Astrocyte (in vitro differentiated cells and primary cell): ENCODE data around the gene CPZ. TPM values are rescaled to one million over a fixed set of nuclear protein-coding genes. Genes with fewer than 3 reads are reported as not detected.

Experiments used
- DNase-seq: peaks from one replicate; pipeline ENCODE4 v3.0.0-alpha.2; 2010; ENCODE audit warnings: low read depth
- FAIRE-seq: peaks from 2 replicates; lab custom pipeline; 2011; peaks lifted over from hg19 to GRCh38; lab: Jason Lieb, UNC
- H2AFZ ChIP-seq: 2 replicates; pipeline ENCODE4 v1.6.0; 2012; ENCODE audit warnings: low read depth, low read length, inconsistent platforms
- H3K27ac ChIP-seq: 2 replicates; pipeline ENCODE4 v1.5.1; 2011; ENCODE audit warnings: low read depth, low read length, inconsistent platforms
- H3K27me3 ChIP-seq: 2 replicates; pipeline ENCODE4 v1.6.0; 2011; ENCODE audit warnings: low read length, inconsistent platforms; ENCODE audit not compliant: insufficient read depth
- H3K36me3 ChIP-seq: 2 replicates; pipeline ENCODE4 v1.5.1; 2011; ENCODE audit warnings: low read length, inconsistent platforms; ENCODE audit not compliant: insufficient read depth
- H3K4me1 ChIP-seq: 2 replicates; pipeline ENCODE4 v1.5.1; 2011; ENCODE audit warnings: low read length, inconsistent platforms; ENCODE audit not compliant: insufficient read depth
- H3K4me2 ChIP-seq: 2 replicates; pipeline ENCODE4 v1.6.0; 2012; ENCODE audit warnings: low read length, inconsistent platforms
- H3K4me3 ChIP-seq: 2 replicates; pipeline ENCODE4 v1.5.1; 2011; ENCODE audit warnings: low read depth, mild to moderate bottlenecking, low read length, inconsistent platforms; ENCODE audit not compliant: insufficient read depth
- H3K79me2 ChIP-seq: 2 replicates; pipeline ENCODE4 v1.6.0; 2012; ENCODE audit warnings: mild to moderate bottlenecking, low read length, inconsistent platforms; ENCODE audit not compliant: insufficient read depth
- H3K9ac ChIP-seq: 2 replicates; pipeline ENCODE4 v1.6.0; 2012; ENCODE audit warnings: mild to moderate bottlenecking, low read length, inconsistent platforms
- H3K9me3 ChIP-seq: 2 replicates; pipeline ENCODE4 v1.5.1; 2012; ENCODE audit warnings: low read depth, mild to moderate bottlenecking, low read length, inconsistent platforms; ENCODE audit not compliant: insufficient read depth
- H4K20me1 ChIP-seq: 2 replicates; pipeline ENCODE4 v1.6.0; 2012; ENCODE audit warnings: low read length, inconsistent platforms; ENCODE audit not compliant: insufficient read depth
- H3K27ac Mint-ChIP-seq: one replicate; pipeline ENCODE4 v1.8.0; 2021; ENCODE audit warnings: mild to moderate bottlenecking, mixed read lengths; ENCODE audit not compliant: unreplicated experiment
- H3K27me3 Mint-ChIP-seq: one replicate; pipeline ENCODE4 v1.8.0; 2021; ENCODE audit warnings: low read depth, mixed read lengths; ENCODE audit not compliant: unreplicated experiment
- H3K36me3 Mint-ChIP-seq: one replicate; pipeline ENCODE4 v1.8.0; 2021; ENCODE audit warnings: low read depth, mixed read lengths; ENCODE audit not compliant: unreplicated experiment
- H3K4me1 Mint-ChIP-seq: one replicate; pipeline ENCODE4 v1.8.0; 2021; ENCODE audit warnings: low read depth, mixed read lengths; ENCODE audit not compliant: unreplicated experiment
- H3K4me3 Mint-ChIP-seq: one replicate; pipeline ENCODE4 v1.8.0; 2021; ENCODE audit warnings: mild to moderate bottlenecking, moderate library complexity, mixed read lengths; ENCODE audit not compliant: unreplicated experiment
- H3K9me3 Mint-ChIP-seq: one replicate; pipeline ENCODE4 v1.8.0; 2021; ENCODE audit warnings: mild to moderate bottlenecking, mixed read lengths; ENCODE audit not compliant: unreplicated experiment
- EZH2 ChIP-seq: IDR thresholded peaks from 2 replicates; pipeline ENCODE4 v1.6.1; 2012; ENCODE audit warnings: mild to moderate bottlenecking, low read length, inconsistent platforms; ENCODE audit not compliant: insufficient read depth
- total RNA-seq: library from RNA; stranded (reverse); gene quantifications from 2 replicates; pipeline ENCODE4 v1.2.1, GENCODE V29; 2021
- TF ChIP-seq, protein P1 (sequence below): IDR thresholded peaks from 2 replicates; pipeline ENCODE4 v1.5.1; 2011; ENCODE audit warnings: low read depth, mild to moderate bottlenecking, inconsistent platforms, low read length, moderate library complexity; ENCODE audit not compliant: insufficient read depth

Gene CPZ
- total RNA-seq, 1 donor from 2014 or later = 6.3 TPM

GRCh38 chr4:8609406-8609805 lies 16.8 kb downstream of the CPZ start:
- DNase-seq (no peak), FAIRE-seq (no peak)
- no peak overlapping the region for H3K4me2 ChIP-seq
- Mint-ChIP-seq H3K27ac (no peak overlapping the region), H3K36me3 (peaks cover 4% of the 10 kb centered on the region), H3K4me1 (no peaks in the 10 kb centered on the region), H3K27me3 (peaks cover 31% of the 10 kb centered on the region), H3K9me3 (no peaks in the 10 kb centered on the region), H3K4me3 (no peak overlapping the region)
- H3K27ac ChIP-seq = no peak overlapping the region
- no peaks in the 10 kb centered on the region for H3K27me3 ChIP-seq
- no peaks in the 10 kb centered on the region for H3K9me3 ChIP-seq
- no peaks in the 10 kb centered on the region for H3K4me1 ChIP-seq
- no peak overlapping the region for H3K4me3 ChIP-seq
- H2AFZ ChIP-seq = no peak overlapping the region
- H3K36me3 ChIP-seq = no peaks in the 10 kb centered on the region
- no peak overlapping the region for H3K9ac ChIP-seq
- no peaks in the 10 kb centered on the region for H3K79me2 ChIP-seq
- no peak for TF ChIP-seq EZH2
- TF ChIP-seq, protein P1, sequence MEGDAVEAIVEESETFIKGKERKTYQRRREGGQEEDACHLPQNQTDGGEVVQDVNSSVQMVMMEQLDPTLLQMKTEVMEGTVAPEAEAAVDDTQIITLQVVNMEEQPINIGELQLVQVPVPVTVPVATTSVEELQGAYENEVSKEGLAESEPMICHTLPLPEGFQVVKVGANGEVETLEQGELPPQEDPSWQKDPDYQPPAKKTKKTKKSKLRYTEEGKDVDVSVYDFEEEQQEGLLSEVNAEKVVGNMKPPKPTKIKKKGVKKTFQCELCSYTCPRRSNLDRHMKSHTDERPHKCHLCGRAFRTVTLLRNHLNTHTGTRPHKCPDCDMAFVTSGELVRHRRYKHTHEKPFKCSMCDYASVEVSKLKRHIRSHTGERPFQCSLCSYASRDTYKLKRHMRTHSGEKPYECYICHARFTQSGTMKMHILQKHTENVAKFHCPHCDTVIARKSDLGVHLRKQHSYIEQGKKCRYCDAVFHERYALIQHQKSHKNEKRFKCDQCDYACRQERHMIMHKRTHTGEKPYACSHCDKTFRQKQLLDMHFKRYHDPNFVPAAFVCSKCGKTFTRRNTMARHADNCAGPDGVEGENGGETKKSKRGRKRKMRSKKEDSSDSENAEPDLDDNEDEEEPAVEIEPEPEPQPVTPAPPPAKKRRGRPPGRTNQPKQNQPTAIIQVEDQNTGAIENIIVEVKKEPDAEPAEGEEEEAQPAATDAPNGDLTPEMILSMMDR = no peak
- peaks cover 8% of the 10 kb centered on the region for H4K20me1 ChIP-seq

DNA sequence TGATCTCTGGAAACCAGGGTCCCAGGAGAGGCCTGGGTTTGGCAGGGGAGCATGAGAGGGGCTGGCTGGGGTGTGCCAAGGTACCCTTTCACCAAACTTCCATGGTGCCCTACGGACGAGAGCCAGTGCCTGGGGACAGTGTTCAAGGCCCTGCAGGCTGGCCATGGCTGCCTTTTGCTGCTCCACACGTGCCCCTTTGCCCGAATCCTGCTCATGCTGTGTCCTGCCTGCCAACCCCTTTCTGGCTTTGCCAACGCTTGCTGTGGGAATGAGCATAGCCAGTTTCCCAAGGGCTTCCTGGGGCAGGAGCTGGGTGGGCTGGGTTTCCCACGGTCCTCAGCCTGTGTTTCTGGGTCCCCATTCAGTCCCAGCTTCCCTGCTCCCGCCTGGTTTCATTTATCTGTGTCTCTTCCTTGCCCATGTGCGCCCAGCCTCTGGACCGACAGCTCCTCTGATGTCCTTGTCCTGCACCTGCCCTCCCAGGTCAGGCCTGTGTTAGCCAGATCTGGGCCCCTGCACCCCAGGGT lies 17.3 kb downstream of the CPZ start:
- Histone ChIP-seq H3K4me3 (no peak overlapping the region), H3K27me3 (no peaks in the 10 kb centered on the region), H4K20me1 (peaks cover 8% of the 10 kb centered on the region), H2AFZ (no peak overlapping the region), H3K9ac (no peak overlapping the region), H3K9me3 (no peaks in the 10 kb centered on the region), H3K4me1 (no peaks in the 10 kb centered on the region), H3K36me3 (no peaks in the 10 kb centered on the region), H3K4me2 (no peak overlapping the region), H3K27ac (no peak overlapping the region), H3K79me2 (no peaks in the 10 kb centered on the region)
- Mint-ChIP-seq H3K27ac (no peak overlapping the region), H3K9me3 (no peaks in the 10 kb centered on the region), H3K4me1 (no peaks in the 10 kb centered on the region), H3K4me3 (no peak overlapping the region), H3K27me3 (peaks cover 33% of the 10 kb centered on the region), H3K36me3 (peaks cover 4% of the 10 kb centered on the region)
- TF ChIP-seq EZH2 = no peak
- TF ChIP-seq, protein P1 = no peak
- DNase-seq = no peak
- FAIRE-seq = no peak

DNA sequence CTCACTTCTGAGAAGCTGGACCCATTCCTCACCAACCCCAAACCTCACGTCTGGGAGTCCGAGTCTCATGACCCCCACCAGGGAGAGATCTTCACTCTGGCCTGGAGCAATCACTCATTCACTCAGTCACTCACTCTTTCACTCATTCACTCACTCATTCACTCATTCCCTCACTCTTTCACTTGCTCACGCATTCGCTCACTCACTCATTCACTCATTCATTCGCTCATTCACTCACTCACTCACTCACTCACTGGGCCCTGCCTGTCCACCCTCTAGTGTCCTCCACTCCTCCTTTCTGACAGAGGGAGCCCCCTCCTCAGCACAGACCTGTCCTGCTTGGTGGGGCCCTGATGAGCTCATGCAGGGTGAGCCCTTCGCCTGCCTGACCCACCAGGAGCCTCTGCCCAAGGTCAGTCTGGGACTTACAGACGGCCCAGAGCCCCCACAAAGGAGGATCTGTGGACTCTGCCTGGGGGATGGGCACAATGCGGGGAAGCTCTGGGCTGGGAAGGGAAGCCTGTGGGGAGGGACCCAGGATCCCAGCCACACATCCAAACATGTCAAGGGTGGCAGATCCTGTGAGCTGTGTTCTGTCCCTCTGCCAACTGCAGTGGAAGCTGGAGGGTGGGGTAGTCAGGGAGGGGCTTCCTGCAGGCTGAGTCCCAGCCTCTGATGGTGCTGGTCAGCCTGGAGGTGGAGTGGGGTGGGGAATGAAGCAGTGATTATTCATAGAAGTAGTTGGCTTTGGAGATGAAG lies 18.5 kb downstream of the CPZ start:
- H2AFZ ChIP-seq = no peak overlapping the region
- H3K27me3 Mint-ChIP-seq = peaks cover 39% of the 10 kb centered on the region
- DNase-seq = no peak
- H3K36me3 ChIP-seq = no peaks in the 10 kb centered on the region
- no peak overlapping the region for H3K27ac ChIP-seq
- H3K27me3 ChIP-seq = no peaks in the 10 kb centered on the region
- no peak for FAIRE-seq
- H3K27ac Mint-ChIP-seq = no peak overlapping the region
- H3K4me1 ChIP-seq = no peaks in the 10 kb centered on the region
- H3K4me2 ChIP-seq = no peak overlapping the region
- peaks cover 8% of the 10 kb centered on the region for H3K36me3 Mint-ChIP-seq
- H3K9ac ChIP-seq = no peak overlapping the region
- H3K9me3 ChIP-seq = no peaks in the 10 kb centered on the region
- peaks cover 5% of the 10 kb centered on the region for H4K20me1 ChIP-seq
- H3K9me3 Mint-ChIP-seq = no peaks in the 10 kb centered on the region
- H3K4me3 Mint-ChIP-seq = no peak overlapping the region
- no peak for TF ChIP-seq EZH2
- TF ChIP-seq, protein P1 = no peak
- H3K4me3 ChIP-seq = no peak overlapping the region
- no peaks in the 10 kb centered on the region for H3K4me1 Mint-ChIP-seq
- H3K79me2 ChIP-seq = no peaks in the 10 kb centered on the region
